Left renal cortex interstitium (tissue), 4 donors: ENCODE results near the gene KRT17. TPM values are rescaled to one million over a fixed set of nuclear protein-coding genes. Genes with fewer than 3 reads are reported as not detected.
A peak's percentile ranks its signal among the peaks of the same experiment; 100 is the strongest.
"Not testable (repeated sequence)": the region's sequence is repeated elsewhere in the genome, so short reads cannot be mapped to it uniquely, and the experiment has no call there.

Source experiments
- DNase-seq, 4 donors: peaks; one replicate each; pipeline ENCODE4 v3.0.0-alpha.2; 2013; ENCODE audit warnings: low read depth in 4 of 4, low spot score in 2 of 4, missing footprints in 1 of 4
- polyA plus RNA-seq, 4 donors: library from polyadenylated mRNA; unstranded; fragments of 120-200 nt; gene quantifications; one replicate each; pipeline ENCODE4 v1.2.1, GENCODE V29; 2013; ENCODE audit not compliant: insufficient read length in 4 of 4

KRT17 gene
- polyA plus RNA-seq, 4 donors = 1.5 to 3.4 (median 1.7) TPM

DNA sequence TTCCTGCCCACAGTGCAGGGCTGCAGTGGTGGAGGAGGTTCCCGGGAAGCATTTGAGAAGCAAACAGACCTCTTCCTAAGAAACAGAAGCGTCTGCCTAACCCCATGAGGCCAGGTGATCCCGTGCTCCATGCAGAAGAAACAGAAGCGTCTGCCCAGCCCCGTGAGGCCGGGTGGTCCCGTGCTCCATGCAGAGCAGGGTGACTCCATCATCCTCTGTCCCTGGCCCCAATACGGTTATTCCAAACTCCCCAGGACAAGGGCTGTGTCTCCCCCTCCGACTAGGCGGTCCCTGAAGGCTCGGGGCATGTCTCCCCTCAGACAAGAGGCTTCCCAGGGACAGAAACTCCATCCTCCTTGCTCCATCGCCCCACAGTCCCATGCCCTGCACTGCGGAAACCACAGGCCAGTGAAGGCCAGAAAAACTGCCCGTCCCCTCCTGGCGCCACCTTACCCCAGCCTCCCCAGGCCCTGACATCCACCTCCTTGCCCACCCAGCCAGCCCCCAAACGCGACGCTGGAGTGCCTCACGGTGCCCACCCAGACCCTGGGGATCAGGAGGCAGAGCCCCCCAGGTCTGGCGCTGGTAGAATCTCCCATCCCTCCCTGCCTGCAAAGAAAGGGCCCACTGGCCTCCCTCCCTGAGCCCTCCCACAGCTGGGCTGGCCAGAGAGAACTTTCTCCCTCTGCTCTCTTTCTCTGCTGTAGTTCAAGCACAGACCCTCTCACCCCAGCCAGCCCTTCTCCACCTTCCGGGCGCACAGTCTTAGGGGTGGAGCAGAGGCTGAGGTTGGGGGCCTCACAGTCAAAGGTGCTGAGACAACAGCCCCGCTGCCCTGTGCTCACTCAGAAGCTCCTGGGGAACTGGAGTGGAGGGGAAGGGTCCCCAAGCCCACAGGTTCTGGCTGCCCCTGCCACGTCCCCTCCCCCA is 30.6 kb upstream of the KRT17 start:
- no peak for DNase-seq

DNA sequence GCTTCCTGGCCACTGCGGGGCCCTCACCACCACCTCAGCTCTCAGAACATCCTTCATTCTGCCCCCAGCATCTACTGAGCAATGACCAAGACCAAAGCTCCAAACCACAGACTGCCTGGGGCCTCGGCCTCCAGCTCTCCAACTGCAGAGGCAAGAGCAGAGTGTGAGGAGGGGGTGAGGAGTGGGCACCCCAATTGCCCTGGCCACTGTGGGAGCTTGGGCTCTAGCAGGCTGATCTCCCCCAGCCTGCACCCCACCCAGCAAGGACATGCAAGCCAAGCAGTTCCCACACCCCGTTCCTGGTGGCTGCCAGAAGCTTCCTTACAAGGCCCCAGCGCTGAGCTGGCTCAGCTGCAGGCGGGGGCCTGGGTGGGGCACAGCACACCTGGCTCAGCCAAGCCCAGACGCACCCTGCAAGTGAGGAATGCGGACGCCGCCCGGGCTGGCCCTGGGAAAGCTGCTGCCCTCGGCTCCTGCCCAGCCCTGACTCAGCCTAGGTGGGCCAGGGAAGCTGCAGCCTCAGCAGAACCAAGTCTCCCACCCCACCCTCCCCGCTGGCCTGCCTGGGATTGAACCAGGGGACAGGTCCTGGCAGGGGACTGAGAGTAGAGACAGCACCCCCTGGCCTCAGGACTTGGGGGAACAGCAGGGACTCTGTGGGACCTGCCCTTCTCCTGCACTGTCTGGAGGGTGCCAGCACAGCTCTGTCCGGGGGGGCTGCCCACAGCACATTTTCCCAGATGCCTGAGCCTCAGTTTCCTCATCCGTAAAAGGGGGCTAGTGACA is 29.7 kb upstream of the KRT17 start:
- DNase-seq = no peak

DNA sequence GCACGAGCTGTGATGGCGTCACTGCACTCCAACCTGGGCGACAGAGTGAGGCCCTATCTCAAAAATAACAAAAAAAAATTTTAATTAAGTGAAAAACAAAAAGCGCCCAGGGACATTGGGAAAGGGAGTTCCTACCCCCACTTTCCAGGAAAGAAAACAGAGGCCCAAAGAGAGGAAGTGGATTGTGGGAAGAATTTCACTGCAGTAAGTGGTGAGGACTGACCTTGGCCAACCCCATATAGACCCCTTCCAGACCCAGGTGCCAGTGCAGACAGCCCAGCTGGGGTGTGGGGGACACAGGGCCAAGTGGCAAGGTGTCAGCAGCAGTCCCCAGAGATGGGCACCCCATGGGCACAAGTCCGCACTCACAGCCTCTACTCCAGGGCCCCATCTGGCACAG is 29.0 kb upstream of the KRT17 start:
- no peak for DNase-seq

DNA sequence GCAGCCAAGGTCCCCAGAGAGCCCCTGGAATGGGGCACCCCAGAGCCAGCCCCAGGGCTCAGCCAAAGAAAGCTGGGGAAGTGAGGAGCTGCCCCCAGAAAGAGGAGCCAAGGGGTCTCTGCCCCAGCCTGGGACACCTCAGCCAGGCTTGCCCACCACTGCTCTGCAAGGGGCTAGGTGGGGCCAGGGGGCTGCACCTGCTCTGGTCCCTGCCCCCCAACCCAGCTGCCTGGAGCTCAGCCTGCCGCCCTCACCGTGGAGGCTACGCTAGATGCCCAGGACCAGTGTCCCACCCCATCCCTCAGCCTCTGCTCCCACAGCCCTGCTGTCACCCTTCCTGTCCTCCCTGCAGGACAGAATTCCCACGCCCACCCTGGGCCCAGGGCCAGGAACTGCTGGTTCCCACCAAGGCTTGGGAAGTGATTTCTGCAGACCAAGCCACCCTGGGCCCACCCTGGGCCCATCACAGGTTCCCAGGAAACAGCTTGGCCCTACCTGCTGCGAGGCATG is 28.1 kb upstream of the KRT17 start:
- DNase-seq = no peak

DNA sequence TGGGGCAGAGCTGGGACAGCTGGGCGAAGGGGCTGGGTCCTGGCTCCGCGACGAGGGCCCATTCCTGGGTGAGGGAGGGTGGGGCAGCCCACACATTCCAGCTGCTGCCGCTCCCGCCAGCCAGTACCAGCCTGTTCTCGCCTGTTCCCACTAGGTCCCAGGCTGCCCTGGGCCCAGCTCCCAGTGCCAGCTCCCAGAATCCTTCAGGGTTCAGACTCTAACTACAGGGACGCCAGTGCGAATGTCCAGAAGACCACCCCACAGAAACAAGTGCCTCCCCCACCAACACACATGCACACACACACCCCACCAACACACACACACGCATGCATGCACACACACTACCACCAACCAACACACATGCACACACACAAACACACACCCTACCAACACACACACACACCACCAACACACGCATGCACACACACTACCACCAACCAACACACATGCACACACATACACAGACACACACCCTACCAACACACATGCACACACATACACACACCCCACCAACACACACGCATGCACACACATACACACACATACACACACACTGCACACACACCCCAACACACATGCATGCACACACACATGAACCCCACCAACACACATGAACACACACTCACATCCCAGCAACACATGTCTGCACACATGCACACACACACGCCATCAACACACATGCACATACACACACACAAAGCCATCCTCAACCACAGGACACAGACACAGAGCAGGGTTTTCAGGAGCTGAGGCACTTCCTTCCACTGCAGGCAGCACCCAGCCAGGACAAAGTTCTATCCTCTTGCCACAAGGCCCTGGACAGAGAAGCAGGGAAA is 27.5 kb upstream of the KRT17 start:
- no peak for DNase-seq

DNA sequence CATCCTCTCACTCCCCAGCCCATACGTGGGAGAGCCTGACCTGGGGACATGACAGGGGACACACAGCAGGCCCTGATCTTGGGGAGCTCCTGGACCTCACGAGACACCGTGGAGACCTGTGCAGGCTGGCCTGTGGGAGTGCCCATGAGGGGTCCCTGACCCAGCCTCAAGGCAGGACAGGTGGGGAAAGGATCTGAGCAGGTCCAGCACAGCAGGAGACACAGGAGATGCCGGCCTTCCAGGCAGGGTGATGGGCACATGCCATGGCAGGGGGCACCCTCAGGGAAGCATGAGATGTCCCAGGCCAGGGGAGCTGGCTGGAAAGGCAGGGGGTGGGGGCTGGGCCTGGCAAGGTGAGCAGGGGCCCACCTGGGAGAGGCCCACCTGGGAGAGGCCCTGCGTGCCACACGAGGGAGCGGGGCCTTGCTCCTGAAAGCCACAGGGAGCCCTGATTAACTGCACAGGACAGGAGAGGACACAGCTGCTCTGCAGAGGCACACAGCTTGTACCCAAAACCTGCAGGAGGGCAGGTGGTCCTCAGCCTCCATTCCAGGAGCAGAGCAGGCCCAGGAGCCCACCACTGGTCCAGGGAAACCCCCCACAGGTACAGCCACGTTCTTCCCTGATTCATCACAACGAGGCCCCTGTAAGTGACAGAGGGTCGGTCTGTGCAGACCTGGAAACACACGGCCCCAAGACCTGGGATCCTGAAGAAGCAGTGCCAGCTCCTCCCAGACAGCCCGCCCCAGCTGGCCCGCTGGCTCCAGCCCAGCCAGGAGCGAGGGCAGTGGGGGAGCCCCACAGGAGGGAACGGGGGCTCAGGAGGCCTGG is 26.6 kb upstream of the KRT17 start:
- DNase-seq = no peak

DNA sequence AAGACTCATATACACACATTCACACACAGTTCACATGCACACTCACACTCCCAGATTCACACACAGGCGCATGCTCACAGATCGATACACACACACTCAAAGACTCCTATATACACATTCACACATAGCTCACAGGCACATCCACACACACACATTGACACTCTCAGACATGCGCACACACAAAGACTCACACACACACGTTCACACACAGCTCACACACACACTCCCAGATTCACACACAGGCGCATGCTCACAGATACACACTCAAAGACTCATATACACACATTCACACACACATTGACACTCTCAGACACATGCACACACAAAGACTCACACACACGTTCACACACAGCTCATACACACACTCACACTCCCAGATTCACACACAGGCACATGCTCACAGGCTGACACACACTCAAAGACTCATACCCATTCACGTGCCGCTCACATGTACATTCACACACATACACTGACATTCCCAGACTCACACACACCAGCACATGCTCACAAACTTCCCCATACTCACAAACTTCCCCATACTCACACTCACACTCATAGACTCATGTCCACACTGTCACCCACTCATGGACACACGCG is 25.6 kb upstream of the KRT17 start:
- DNase-seq = no peak

DNA sequence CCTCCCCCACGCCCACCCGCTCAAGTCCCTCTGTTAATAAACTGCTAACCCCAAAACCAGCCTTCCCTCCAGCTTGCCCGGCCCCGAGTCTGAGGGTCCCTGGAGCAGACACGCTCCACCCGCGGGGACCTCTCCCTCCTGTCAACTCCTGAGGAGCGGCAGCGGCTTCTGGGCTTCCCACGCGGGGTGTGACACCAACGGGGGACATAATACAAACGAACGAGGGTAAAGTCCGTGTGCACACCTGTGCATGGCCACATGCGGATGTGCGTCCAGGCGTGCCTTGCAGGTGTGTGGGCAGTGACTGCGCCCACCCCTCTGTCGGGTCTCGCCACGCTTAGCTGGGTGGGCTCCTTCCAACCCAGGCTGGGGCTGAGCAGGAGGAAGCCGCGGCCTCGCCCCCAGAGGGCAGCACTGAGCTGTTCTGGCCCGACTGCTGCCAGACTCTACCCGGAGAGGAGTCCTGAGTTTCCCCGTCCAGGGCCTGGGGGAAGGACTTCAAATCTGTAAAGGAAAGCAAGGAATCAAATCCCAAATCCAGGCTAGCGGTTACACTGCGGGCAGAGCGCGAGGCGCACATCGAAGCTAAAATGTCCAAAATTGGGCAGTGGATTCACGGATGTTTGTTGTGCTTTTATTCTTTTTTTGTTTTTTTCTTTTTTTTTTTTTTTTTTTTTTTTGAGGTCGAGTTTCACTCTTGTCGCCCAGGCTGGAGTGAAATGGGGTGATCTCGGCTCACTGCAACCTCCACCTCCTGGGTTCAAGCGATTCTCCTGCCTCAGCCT is 24.2 kb upstream of the KRT17 start:
- peak in 1 of 4 donors; percentile 74 for DNase-seq

DNA sequence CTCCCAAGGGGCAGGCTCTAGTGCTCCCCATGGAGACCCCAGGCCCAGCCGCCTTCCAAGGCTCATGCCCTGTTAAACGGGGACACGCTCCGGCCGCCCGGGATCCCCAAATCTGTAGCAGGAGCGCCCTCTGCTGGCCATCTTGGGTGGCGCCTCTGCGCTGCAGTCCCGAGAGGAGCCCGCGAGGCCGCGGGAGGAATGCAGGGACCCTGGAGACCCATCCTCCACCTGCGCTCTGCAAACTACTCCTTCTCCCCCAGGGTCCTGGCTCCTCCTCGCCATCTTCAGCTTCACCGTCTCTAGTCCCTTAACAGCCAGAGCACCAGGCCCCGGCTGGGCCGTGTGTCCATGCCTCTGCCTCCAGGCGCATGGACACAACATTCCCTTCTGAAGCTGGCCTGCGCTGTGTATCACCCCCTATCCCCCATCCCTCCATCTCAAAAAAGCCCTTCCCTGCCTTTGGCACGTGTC is 23.6 kb upstream of the KRT17 start:
- peak in 2 of 4 donors; percentile 76 to 80 for DNase-seq

DNA sequence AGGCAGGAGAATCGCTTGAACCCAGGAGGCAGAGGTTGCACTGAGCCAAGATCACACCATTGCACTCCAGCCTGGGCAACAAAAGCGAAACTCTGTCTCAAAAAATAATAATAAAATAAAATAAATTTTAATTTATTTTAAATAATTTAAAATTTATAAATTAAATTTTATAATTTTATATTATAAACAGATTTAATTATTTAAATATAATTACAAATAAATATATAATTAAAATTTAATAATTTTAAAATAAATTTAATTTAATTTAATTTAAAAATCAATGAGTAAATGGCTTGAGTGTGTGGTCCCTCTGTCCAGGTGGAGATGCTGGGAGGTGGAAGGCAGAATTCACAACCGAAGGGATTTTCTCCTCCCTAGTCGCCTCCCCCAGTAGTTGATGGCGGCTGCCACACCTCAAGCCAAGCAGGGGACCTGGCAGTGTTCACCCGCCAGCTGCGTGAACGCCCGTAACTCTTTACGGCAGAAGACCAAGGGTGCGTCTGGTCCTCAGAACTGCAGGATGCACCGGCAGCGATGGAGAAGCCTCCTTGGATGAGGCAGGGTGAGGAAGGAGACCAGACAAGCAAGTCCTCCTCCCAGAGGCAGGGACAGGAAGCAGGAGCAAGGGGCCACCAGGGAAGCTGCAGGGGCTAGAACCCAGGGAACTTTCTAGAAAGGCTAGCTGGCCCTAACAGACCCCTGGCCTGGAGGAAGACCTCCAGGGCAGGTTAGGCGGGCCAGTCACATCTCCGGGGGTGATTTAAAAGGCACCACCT is 22.9 kb upstream of the KRT17 start:
- DNase-seq = no peak

DNA sequence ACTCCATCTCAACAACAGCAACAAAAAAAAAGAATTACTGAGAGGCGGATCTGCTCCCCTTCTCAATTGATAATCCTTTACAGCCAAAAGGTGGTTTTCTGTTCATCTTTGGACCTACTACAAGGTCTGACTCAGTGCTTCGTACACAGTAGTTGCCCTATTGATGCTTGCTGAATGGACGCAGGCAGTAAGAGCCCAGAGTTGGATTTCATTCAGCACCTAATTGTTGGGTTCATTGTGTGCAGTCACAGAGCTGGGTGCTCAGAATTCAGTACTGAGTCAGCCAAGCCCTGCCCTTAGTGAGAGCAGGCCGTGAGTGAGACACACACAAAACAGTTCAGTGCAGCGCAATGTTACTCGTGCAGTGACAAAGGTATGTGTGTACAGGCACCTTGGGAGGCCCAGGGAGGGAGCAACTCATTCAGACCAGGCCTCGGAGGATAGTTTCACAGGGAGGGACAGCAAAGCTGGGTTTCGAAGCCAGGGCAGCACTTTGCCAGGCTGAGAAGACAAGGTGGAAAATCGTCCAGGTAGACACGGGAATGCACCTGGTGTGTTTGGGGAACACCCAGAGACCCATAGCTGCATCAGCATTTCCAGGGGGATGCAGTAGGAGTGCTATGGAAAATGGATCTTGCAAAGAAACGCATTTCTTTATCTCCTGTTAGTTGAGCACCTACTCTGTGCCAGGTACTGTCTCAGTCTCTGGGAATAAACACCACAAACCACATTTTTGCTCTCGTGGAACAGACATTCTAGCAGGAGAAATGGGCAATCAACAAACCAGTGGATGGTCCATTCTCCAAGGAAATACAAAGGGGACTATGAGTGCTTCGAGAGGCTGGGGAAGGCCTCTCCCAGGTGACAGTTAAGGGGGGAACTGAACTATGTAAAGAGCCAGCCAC is 18.1 kb upstream of the KRT17 start:
- no peak for DNase-seq

DNA sequence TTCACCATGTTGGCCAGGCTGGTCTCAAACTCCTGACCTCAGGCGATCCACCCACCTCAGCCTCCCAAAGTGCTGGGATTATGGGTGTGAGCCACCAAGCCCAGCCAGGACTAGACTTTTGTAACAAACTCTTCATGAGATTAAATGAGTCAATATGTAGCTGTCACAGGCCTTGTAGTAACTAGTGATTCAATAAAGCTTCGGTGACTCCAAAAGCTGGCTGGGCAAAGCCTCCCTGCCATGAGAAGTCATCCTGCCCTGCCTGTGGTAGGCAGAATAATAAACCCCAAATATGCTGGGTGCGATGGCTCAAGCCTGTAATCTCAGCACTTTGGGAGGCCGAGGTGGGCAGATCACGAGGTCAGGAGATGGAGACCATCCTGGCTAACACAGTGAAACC is 16.2 kb upstream of the KRT17 start:
- DNase-seq = not testable (repeated sequence)

DNA sequence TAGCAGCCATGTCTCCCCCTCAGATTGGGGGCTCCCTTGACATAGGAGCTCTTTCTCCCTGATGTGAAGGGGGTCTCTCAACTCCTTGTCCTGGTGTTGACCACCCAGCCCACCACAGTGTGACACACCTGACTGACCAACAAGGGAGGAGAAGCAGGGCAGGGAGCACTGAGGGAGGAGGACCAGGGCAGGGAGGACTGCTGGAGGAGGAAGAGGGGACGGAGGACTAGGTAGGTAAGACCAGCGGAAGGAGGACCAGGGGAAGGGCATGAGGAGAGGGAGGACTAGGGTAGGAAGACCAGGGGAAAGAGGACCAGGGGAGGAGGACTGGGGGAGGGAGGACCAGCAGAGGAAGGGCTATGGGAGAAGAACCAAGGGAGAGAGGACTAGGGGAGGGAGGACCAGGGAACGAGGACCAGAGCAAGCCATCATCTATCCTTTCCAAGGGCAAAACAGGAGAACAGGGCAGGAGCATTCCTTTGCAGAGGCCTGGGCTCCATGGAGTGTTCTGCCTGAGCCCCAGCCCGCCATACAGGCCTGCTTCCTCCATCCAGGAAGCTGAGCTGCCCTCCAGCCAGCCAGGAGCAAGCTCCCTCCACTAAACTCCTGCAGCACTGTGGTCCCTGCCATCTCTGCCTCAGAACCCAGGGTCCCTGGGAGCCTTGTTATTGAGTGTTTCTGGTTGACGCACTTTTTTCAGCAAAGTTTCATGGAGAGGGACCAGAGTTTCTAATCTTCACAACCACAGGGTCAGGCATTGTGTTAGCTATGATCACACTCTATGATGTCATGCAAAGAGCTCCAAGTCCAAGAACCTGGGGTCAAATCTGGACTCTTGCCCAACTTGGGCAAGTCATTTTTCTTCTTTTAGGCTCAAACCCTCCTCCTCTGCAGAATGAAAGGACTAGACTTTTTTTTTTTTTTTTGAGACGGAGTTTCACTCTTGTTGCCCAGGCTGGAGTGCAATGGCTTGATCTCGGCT is 15.4 kb upstream of the KRT17 start:
- DNase-seq = no peak

DNA sequence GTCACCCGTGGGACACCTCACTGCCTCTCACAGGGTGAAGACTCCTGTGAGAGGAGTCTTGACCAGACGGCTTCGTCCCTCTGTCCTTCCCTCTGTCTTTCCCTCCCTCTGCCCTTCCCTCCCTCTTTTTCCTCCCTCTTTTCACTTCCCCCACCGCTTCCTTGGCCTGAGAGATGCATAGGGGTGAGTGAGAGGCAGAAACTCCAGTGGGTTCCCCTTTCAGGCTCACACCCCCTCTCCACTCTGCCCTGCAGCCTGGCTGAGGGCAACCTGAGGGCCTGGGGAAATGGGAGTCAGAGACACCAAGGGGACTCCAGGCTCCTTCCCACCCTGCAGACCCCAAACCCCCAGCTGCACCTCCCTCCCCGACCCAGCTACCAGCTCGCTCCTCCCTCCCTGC is 14.6 kb upstream of the KRT17 start:
- no peak for DNase-seq

DNA sequence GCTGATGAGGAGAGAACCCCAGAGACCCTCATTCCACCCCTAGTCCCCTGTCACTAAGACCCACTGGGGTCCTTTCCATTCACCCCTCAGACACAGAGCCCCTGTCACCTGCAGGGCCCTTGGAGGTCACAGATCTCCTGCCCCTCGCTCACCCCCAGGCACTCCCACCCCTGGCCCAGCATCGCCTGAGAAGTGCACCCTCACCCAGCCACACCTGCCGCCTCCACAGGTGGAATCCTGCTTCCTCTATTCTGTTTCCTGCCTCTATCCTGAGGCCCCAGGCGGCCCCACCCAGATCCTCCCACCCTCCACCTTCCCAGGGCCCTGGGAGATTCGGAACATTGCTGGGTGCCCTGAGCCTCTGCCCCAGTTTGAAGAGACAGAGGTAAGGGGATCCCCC is 13.8 kb upstream of the KRT17 start:
- DNase-seq = no peak
